ENCODE data around the gene GRIP1.

Gene GRIP1

DNA sequence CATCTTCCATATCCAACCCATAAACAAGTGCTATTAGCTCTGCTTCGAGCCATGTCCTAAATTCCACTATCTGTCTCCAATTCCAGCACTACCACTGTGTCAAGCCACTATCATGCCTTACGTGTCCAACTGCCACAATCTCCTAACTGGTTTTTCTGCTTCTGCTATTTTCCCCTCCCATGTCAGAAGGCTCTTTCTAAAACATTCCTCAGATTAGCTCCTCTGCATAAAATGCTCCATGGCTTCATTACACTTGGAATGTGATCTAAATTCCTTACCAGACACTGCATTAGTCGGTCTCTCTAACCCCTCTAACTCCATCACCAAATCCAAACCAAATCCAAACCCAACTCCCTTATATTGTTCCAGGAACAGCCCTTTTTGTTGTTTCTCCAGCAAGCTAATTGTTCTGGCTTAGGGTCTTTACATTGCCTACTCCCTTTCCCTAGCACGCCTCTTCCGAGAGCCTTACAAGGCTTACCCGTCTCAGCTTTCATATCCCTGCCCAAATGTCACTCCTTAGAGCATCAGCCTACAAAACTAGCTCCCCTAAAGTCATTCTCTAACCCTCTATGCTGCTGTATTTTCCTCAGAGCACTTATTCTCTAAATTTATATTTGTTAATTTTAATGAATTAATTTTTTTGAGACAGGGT, 236.8 kb downstream of the GRIP1 start:
- Histone ChIP-seq H3K4me3 (ENCODE audit: low read depth, low read length) (no peak overlapping the region), H3K27me3 (replicated peaks) (no peaks in the 10 kb centered on the region), H3K27ac (no peak overlapping the region), H3K36me3 (replicated peaks) (no peaks in the 10 kb centered on the region)
- in situ Hi-C loops (cut with HindIII; ENCODE audit: low pct_ligation_motif_present, low sequenced_read_pairs) = no loop called here
- TF ChIP-seq, protein P1, sequence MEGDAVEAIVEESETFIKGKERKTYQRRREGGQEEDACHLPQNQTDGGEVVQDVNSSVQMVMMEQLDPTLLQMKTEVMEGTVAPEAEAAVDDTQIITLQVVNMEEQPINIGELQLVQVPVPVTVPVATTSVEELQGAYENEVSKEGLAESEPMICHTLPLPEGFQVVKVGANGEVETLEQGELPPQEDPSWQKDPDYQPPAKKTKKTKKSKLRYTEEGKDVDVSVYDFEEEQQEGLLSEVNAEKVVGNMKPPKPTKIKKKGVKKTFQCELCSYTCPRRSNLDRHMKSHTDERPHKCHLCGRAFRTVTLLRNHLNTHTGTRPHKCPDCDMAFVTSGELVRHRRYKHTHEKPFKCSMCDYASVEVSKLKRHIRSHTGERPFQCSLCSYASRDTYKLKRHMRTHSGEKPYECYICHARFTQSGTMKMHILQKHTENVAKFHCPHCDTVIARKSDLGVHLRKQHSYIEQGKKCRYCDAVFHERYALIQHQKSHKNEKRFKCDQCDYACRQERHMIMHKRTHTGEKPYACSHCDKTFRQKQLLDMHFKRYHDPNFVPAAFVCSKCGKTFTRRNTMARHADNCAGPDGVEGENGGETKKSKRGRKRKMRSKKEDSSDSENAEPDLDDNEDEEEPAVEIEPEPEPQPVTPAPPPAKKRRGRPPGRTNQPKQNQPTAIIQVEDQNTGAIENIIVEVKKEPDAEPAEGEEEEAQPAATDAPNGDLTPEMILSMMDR (IDR thresholded peaks at IDR 0.05; ENCODE audit: low read depth, low read length, missing control alignments) = no peak
- DNase-seq = no peak

DNA sequence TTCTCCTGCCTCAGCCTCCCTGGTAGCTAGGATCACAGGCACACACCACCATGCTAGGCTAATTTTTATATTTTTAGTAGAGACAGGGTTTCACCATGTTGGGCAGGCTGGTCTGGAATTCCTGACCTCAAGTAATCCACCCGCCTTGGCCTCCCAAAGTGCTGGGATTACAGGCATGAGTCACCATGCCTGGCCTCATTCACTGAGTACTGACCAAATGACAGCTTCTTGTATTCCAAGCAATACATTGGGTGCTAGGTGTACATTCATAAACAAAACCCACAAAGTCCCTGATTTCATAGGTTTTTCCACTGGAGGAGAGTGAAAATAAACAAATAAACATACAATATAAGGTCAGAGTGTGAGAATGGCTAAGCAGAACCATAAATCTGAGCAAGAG, 240.3 kb downstream of the GRIP1 start:
- Histone ChIP-seq H3K27ac (no peak overlapping the region), H3K4me3 (ENCODE audit: low read depth, low read length) (no peak overlapping the region), H3K36me3 (replicated peaks) (no peaks in the 10 kb centered on the region), H3K27me3 (replicated peaks) (no peaks in the 10 kb centered on the region)
- TF ChIP-seq, protein P1 (IDR thresholded peaks at IDR 0.05; ENCODE audit: low read depth, low read length, missing control alignments) = no peak
- in situ Hi-C loops (cut with HindIII; ENCODE audit: low pct_ligation_motif_present, low sequenced_read_pairs) = no loop called here
- DNase-seq = peak; percentile 42

DNA sequence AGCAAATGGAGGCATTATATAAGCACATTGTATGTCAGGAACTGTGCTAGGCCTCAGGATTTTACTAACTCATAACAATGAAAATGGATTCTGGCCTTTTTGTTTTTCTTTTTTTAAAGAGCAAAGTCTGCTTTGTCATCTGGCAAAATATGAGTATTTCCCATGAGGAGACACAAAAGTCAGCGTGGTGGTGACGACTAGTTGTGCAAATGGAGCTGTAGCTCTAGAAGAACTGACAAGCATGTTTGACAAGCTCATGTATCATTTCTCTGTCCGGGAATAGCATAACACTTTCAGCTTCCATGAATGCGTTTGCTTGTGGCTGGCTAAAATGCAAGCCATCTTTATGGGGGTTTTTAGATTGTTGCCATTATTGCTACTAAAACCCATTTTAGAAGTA, 248.8 kb downstream of the GRIP1 start:
- no peak overlapping the region for H3K4me3 ChIP-seq (ENCODE audit: low read depth, low read length)
- no peaks in the 10 kb centered on the region for H3K36me3 ChIP-seq (replicated peaks)
- in situ Hi-C loops (cut with HindIII; ENCODE audit: low pct_ligation_motif_present, low sequenced_read_pairs) = no loop called here
- H3K27ac ChIP-seq = no peak overlapping the region
- no peak for DNase-seq
- H3K27me3 ChIP-seq (replicated peaks) = no peaks in the 10 kb centered on the region
- TF ChIP-seq, protein P1 (IDR thresholded peaks at IDR 0.05; ENCODE audit: low read depth, low read length, missing control alignments) = no peak

GRCh38 chr12:66428870-66429269, 250.0 kb downstream of the GRIP1 start:
- in situ Hi-C loops (cut with HindIII; ENCODE audit: low pct_ligation_motif_present, low sequenced_read_pairs) = no loop called here
- no peak for DNase-seq

GRCh38 chr12:66428261-66428660, 250.6 kb downstream of the GRIP1 start:
- no peak for DNase-seq
- in situ Hi-C loops (cut with HindIII; ENCODE audit: low pct_ligation_motif_present, low sequenced_read_pairs) = no loop called here

More at GRCh38 chr12:66428870-66429269, 250.0 kb downstream of the GRIP1 start:
- TF ChIP-seq, protein P1 (IDR thresholded peaks at IDR 0.05; ENCODE audit: low read depth, low read length, missing control alignments) = no peak
- no peak overlapping the region for H3K4me3 ChIP-seq (ENCODE audit: low read depth, low read length)
- no peak overlapping the region for H3K27ac ChIP-seq
- H3K27me3 ChIP-seq (replicated peaks) = no peaks in the 10 kb centered on the region
- H3K36me3 ChIP-seq (replicated peaks) = no peaks in the 10 kb centered on the region

More at GRCh38 chr12:66428261-66428660, 250.6 kb downstream of the GRIP1 start:
- no peaks in the 10 kb centered on the region for H3K36me3 ChIP-seq (replicated peaks)
- no peaks in the 10 kb centered on the region for H3K27me3 ChIP-seq (replicated peaks)
- H3K27ac ChIP-seq = no peak overlapping the region
- TF ChIP-seq, protein P1 (IDR thresholded peaks at IDR 0.05; ENCODE audit: low read depth, low read length, missing control alignments) = no peak
- no peak overlapping the region for H3K4me3 ChIP-seq (ENCODE audit: low read depth, low read length)
